Panc1 (cell line): ENCODE data around the gene BTLA. TPM values are rescaled to one million over a fixed set of nuclear protein-coding genes. Genes with fewer than 3 reads are reported as not detected.

ENCODE experiments used
- ATAC-seq: fragments of 200-7000 bp; cut with Tn5 transposase; 2 replicates; pipeline ENCODE4 v1.9.1; 2020; ENCODE audit warnings: mild to moderate bottlenecking, moderate library complexity
- BruUV-seq: library from RNA; stranded (reverse); fragments of 400-500 nt; replicated peaks from 2 replicates; lab custom pipeline; 2021; lab: Mats Ljungman, UMichigan
- CTCF ChIA-PET: fragments of 300-600 bp; sonication (Branson Sonifier 250); formaldehyde crosslinking; loops from one replicate; lab custom pipeline; 2022; ENCODE audit warnings: antibody characterized with exemption; lab: Charles Lee
- POLR2A ChIA-PET: fragments of 300-600 bp; sonication (Branson Sonifier 250); formaldehyde crosslinking; loops from one replicate; lab custom pipeline; 2022; ENCODE audit warnings: antibody characterized with exemption; lab: Charles Lee
- DNase-seq: peaks from one replicate; pipeline ENCODE4 v3.0.0-alpha.2; 2010; ENCODE audit warnings: low read depth, low spot score
- H3K27ac ChIP-seq: 2 replicates; pipeline ENCODE4 v1.5.1; 2011; ENCODE audit warnings: mild to moderate bottlenecking, low read length, inconsistent platforms
- H3K27me3 ChIP-seq: fragments of 200-500 bp; sonication (Bioruptor generic); 2 replicates; pipeline ENCODE4 v1.6.0; 2014; ENCODE audit warnings: low read length, inconsistent platforms; ENCODE audit not compliant: control insufficient read depth, insufficient read depth
- H3K36me3 ChIP-seq: fragments of 200-500 bp; sonication (Bioruptor generic); 2 replicates; pipeline ENCODE4 v1.5.1; 2014; ENCODE audit warnings: inconsistent platforms, mild to moderate bottlenecking, low read length, moderate library complexity; ENCODE audit not compliant: control insufficient read depth, insufficient read depth
- H3K4me1 ChIP-seq: 2 replicates; pipeline ENCODE4 v1.5.1; 2011; ENCODE audit warnings: inconsistent platforms, mild to moderate bottlenecking, low read length, moderate library complexity; ENCODE audit not compliant: control insufficient read depth, insufficient read depth
- H3K4me3 ChIP-seq, 2 experiments: 2 replicates each; pipeline ENCODE4 v1.5.1; 2011 to 2012; ENCODE audit warnings: low read depth in 2 of 2, low read length in 2 of 2, mild to moderate bottlenecking in 2 of 2, inconsistent platforms in 1 of 2, moderate library complexity in 1 of 2
- H3K9me3 ChIP-seq: fragments of 200-500 bp; sonication (Bioruptor generic); 2 replicates; pipeline ENCODE4 v1.5.1; 2014; ENCODE audit warnings: low read depth, mild to moderate bottlenecking, inconsistent platforms, low read length, moderate library complexity; ENCODE audit not compliant: control insufficient read depth, insufficient read depth
- POLR2AphosphoS5 ChIP-seq: IDR thresholded peaks from 2 replicates; pipeline ENCODE4 v1.6.1; 2012; ENCODE audit warnings: mild to moderate bottlenecking, low read depth, low read length, moderate library complexity
- SIN3A ChIP-seq: IDR thresholded peaks from 2 replicates; pipeline ENCODE4 v1.6.1; 2012; ENCODE audit warnings: low read depth, mild to moderate bottlenecking, low read length, moderate library complexity, borderline replicate concordance; ENCODE audit not compliant: insufficient read depth
- TCF7L2 ChIP-seq: IDR thresholded peaks from 2 replicates; pipeline ENCODE4 v1.6.1; 2011; ENCODE audit warnings: mild to moderate bottlenecking, low read depth, low read length, inconsistent platforms
- in situ Hi-C: cut with HindIII; loops from 2 replicates; pipeline ENCODE4 v1.10.0; 2016; ENCODE audit warnings: low sequenced_read_pairs, low pct_unique_long_range_greater_than_20kb
- intact Hi-C: fragments of 100-400 bp; cut with micrococcal nuclease; formaldehyde crosslinking; loops from one replicate; pipeline ENCODE4 v1.10.0; 2022; ENCODE audit not compliant: unreplicated experiment
- total RNA-seq: library from RNA; stranded (reverse); gene quantifications from one replicate; pipeline ENCODE4 v1.2.1, GENCODE V29; 2021; ENCODE audit not compliant: unreplicated experiment
- TF ChIP-seq, protein P1 (sequence below): fragments of 450-650 bp; IDR thresholded peaks from 2 replicates; pipeline ENCODE4 v1.5.1; 2017; ENCODE audit warnings: mild to moderate bottlenecking
- TF ChIP-seq, protein P2 (sequence below), 2 experiments: IDR thresholded peaks; 2 replicates each; pipeline ENCODE4 v1.6.1; 2011 to 2012; ENCODE audit warnings: low read depth in 2 of 2, control low read depth in 1 of 2, low read length in 1 of 2, mild to moderate bottlenecking in 1 of 2, moderate library complexity in 1 of 2; ENCODE audit not compliant: insufficient read depth in 1 of 2

Gene BTLA
- total RNA-seq, 1 experiment from 2014 or later = not detected

DNA sequence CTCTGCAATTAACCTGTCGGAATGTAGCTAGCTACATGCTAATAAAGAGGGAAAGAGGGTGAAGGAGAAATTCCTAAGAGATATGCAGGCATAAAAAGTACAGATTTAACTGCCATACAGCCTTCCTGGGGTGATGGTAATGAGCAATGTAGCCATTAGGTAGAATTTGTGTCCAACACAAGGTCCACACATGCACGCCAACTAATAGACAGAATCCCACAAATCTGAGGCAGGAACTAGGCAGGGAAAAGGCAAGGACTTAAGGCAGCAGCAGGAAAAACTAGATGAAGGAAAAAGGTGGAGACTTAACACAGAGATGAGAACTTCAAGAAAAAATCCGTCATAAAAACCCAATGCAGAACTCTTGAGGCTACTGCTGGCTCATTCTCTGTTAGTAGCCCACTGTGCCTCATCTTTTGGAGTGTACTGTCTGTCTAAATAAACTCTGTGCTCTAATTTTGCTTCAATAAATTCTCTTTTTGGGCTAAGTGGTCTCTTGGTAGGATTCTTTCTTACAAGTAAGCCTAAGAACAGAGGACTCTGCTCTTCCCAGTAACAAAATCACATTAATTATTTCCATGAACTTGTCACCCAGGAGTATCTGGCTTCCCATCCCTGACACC lies 81.5 kb downstream of the BTLA start:
- H3K4me1 ChIP-seq = no peaks in the 10 kb centered on the region
- ChIA-PET POLR2A (no interaction called here), CTCF (no interaction called here)
- intact Hi-C loops = no loop called here
- no peaks in the 10 kb centered on the region for H3K9me3 ChIP-seq
- TF ChIP-seq, protein P1, sequence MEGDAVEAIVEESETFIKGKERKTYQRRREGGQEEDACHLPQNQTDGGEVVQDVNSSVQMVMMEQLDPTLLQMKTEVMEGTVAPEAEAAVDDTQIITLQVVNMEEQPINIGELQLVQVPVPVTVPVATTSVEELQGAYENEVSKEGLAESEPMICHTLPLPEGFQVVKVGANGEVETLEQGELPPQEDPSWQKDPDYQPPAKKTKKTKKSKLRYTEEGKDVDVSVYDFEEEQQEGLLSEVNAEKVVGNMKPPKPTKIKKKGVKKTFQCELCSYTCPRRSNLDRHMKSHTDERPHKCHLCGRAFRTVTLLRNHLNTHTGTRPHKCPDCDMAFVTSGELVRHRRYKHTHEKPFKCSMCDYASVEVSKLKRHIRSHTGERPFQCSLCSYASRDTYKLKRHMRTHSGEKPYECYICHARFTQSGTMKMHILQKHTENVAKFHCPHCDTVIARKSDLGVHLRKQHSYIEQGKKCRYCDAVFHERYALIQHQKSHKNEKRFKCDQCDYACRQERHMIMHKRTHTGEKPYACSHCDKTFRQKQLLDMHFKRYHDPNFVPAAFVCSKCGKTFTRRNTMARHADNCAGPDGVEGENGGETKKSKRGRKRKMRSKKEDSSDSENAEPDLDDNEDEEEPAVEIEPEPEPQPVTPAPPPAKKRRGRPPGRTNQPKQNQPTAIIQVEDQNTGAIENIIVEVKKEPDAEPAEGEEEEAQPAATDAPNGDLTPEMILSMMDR = no peak
- TF ChIP-seq POLR2AphosphoS5 (no peak), SIN3A (no peak)
- TF ChIP-seq, protein P2, sequence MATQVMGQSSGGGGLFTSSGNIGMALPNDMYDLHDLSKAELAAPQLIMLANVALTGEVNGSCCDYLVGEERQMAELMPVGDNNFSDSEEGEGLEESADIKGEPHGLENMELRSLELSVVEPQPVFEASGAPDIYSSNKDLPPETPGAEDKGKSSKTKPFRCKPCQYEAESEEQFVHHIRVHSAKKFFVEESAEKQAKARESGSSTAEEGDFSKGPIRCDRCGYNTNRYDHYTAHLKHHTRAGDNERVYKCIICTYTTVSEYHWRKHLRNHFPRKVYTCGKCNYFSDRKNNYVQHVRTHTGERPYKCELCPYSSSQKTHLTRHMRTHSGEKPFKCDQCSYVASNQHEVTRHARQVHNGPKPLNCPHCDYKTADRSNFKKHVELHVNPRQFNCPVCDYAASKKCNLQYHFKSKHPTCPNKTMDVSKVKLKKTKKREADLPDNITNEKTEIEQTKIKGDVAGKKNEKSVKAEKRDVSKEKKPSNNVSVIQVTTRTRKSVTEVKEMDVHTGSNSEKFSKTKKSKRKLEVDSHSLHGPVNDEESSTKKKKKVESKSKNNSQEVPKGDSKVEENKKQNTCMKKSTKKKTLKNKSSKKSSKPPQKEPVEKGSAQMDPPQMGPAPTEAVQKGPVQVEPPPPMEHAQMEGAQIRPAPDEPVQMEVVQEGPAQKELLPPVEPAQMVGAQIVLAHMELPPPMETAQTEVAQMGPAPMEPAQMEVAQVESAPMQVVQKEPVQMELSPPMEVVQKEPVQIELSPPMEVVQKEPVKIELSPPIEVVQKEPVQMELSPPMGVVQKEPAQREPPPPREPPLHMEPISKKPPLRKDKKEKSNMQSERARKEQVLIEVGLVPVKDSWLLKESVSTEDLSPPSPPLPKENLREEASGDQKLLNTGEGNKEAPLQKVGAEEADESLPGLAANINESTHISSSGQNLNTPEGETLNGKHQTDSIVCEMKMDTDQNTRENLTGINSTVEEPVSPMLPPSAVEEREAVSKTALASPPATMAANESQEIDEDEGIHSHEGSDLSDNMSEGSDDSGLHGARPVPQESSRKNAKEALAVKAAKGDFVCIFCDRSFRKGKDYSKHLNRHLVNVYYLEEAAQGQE (IDR thresholded peaks at IDR 0.05; ENCODE audit: insufficient read depth in 1 of 2, low read depth in 2 of 2, low read length in 1 of 2) = no peak
- no TSS peak for BruUV-seq
- H3K27ac ChIP-seq = no peak overlapping the region
- no peak overlapping the region for H3K4me3 ChIP-seq
- no peak for DNase-seq
- H3K36me3 ChIP-seq = no peaks in the 10 kb centered on the region
- in situ Hi-C loops = no loop called here
- H3K27me3 ChIP-seq = no peaks in the 10 kb centered on the region
- ATAC-seq = no peak

GRCh38 chr3:112416391-112417212 lies 82.7 kb downstream of the BTLA start:
- Histone ChIP-seq H3K36me3 (no peaks in the 10 kb centered on the region), H3K4me1 (no peaks in the 10 kb centered on the region), H3K27ac (no peak overlapping the region), H3K4me3 (no peak overlapping the region), H3K27me3 (no peaks in the 10 kb centered on the region), H3K9me3 (no peaks in the 10 kb centered on the region)
- POLR2A ChIA-PET = no interaction called here
- intact Hi-C loops = no loop called here
- no TSS peak for BruUV-seq
- CTCF ChIA-PET = no interaction called here
- no peak for ATAC-seq
- DNase-seq = no peak
- TF ChIP-seq TCF7L2 (no peak), SIN3A (no peak), POLR2AphosphoS5 (no peak)
- TF ChIP-seq, protein P2 (IDR thresholded peaks at IDR 0.05; ENCODE audit: insufficient read depth in 1 of 2, low read depth in 2 of 2, low read length in 1 of 2) = no peak
- TF ChIP-seq, protein P1 = no peak
- in situ Hi-C loops = no loop called here
